CD14-positive monocyte (primary cell): ENCODE data around the gene TTF2. TPM values are rescaled to one million over a fixed set of nuclear protein-coding genes. Genes with fewer than 3 reads are reported as not detected.

ENCODE experiments used
- DNase-seq, 3 donors: peaks; one replicate each; pipeline ENCODE4 v3.0.0-alpha.2; 2011 to 2022
- H2AFZ ChIP-seq: 2 replicates; pipeline ENCODE4 v1.6.0; 2012; ENCODE audit warnings: mild to moderate bottlenecking, low read depth, low read length, inconsistent platforms; ENCODE audit not compliant: insufficient read depth, poor library complexity, severe bottlenecking
- H3K27ac ChIP-seq, 2 donors: 1 replicate in 1 of 2; 2 replicates in 1 of 2; pipeline ENCODE4 v1.5.1; 2012 to 2013; ENCODE audit warnings: low read length in 2 of 2, control low read depth in 1 of 2, inconsistent platforms in 1 of 2, low read depth in 1 of 2, mild to moderate bottlenecking in 1 of 2
- H3K27me3 ChIP-seq, 2 donors: one replicate each; pipeline versions ENCODE4 v1.6.0 to v1.6.1; 2011 to 2013; ENCODE audit warnings: low read length in 2 of 2; ENCODE audit not compliant: control insufficient read depth in 2 of 2, insufficient read depth in 2 of 2
- H3K36me3 ChIP-seq, 2 donors: replicated peaks in 1 of 2; 1 replicate in 1 of 2; 2 replicates in 1 of 2; pipeline versions ENCODE4 v1.5.1 to v1.6.1; 2012 to 2013; ENCODE audit warnings: low read length in 2 of 2, control low read depth in 1 of 2, inconsistent platforms in 1 of 2, mild to moderate bottlenecking in 1 of 2; ENCODE audit not compliant: insufficient read depth in 2 of 2, control insufficient read depth in 1 of 2
- H3K4me1 ChIP-seq, 2 donors: 1 replicate in 1 of 2; 2 replicates in 1 of 2; pipeline versions ENCODE4 v1.5.1 to v1.6.1; 2012 to 2013; ENCODE audit warnings: low read length in 2 of 2, control low read depth in 1 of 2, inconsistent platforms in 1 of 2, mild to moderate bottlenecking in 1 of 2, moderate library complexity in 1 of 2; ENCODE audit not compliant: insufficient read depth in 2 of 2, control insufficient read depth in 1 of 2
- H3K4me2 ChIP-seq: replicated peaks from 2 replicates; pipeline ENCODE3; 2012; ENCODE audit warnings: low read length, moderate library complexity, mild to moderate bottlenecking; ENCODE audit not compliant: poor library complexity, severe bottlenecking; ENCODE audit errors: extremely low read depth
- H3K4me3 ChIP-seq, 3 experiments: fragments of 200-600 bp in 1 of 3; sonication (generic) in 1 of 3; replicated peaks in 1 of 3; 1 replicate in 2 of 3; 2 replicates in 1 of 3; pipeline ENCODE4 v1.5.1; 2011 to 2013; ENCODE audit warnings: low read length in 3 of 3, mild to moderate bottlenecking in 3 of 3, control low read depth in 2 of 3, low read depth in 2 of 3, inconsistent platforms in 1 of 3, moderate library complexity in 1 of 3
- H3K79me2 ChIP-seq: 2 replicates; pipeline ENCODE4 v1.6.0; 2012; ENCODE audit warnings: mild to moderate bottlenecking, control low read depth, inconsistent platforms, low read length, moderate library complexity; ENCODE audit not compliant: insufficient read depth
- H3K9ac ChIP-seq: 2 replicates; pipeline ENCODE4 v1.6.0; 2017; ENCODE audit warnings: low read length, mild to moderate bottlenecking; ENCODE audit not compliant: insufficient read depth, poor library complexity, severe bottlenecking
- H3K9me3 ChIP-seq, 2 donors: replicated peaks in 1 of 2; 1 replicate in 1 of 2; 2 replicates in 1 of 2; pipeline versions ENCODE4 v1.5.1 to v1.6.1; 2012 to 2013; ENCODE audit warnings: low read length in 2 of 2, control low read depth in 1 of 2; ENCODE audit not compliant: control insufficient read depth in 1 of 2, insufficient read depth in 1 of 2
- H4K20me1 ChIP-seq: 2 replicates; pipeline ENCODE4 v1.6.0; 2012; ENCODE audit warnings: mild to moderate bottlenecking, low read length, control low read depth, moderate library complexity; ENCODE audit not compliant: insufficient read depth
- H3K27ac Mint-ChIP-seq, 7 donors: one replicate each; pipeline ENCODE4 v1.8.0; 2020; ENCODE audit warnings: mild to moderate bottlenecking in 7 of 7, mixed read lengths in 7 of 7, moderate library complexity in 6 of 7, inconsistent platforms in 2 of 7
- H3K27me3 Mint-ChIP-seq, 3 donors: one replicate each; pipeline ENCODE4 v1.8.0; 2021 to 2022; ENCODE audit warnings: low read depth in 3 of 3, mild to moderate bottlenecking in 3 of 3, mixed read lengths in 3 of 3, moderate library complexity in 3 of 3, inconsistent platforms in 1 of 3
- H3K36me3 Mint-ChIP-seq, 2 donors: one replicate each; pipeline ENCODE4 v1.8.0; 2020; ENCODE audit warnings: mixed read lengths in 2 of 2, inconsistent platforms in 1 of 2, mild to moderate bottlenecking in 1 of 2
- H3K4me1 Mint-ChIP-seq: one replicate; pipeline ENCODE4 v1.8.0; 2020; ENCODE audit warnings: mild to moderate bottlenecking, mixed read lengths
- H3K4me3 Mint-ChIP-seq, 2 donors: one replicate each; pipeline ENCODE4 v1.8.0; 2020; ENCODE audit warnings: mild to moderate bottlenecking in 2 of 2, mixed read lengths in 2 of 2, moderate library complexity in 1 of 2
- H3K9me3 Mint-ChIP-seq, 7 donors: one replicate each; pipeline ENCODE4 v1.8.0; 2020 to 2022; ENCODE audit warnings: mixed read lengths in 7 of 7, mild to moderate bottlenecking in 6 of 7, moderate library complexity in 6 of 7, inconsistent platforms in 2 of 7
- CTCF ChIP-seq: fragments of 200-600 bp; IDR thresholded peaks from one replicate; pipeline ENCODE4 v1.8.0; 2022; ENCODE audit warnings: antibody characterized with exemption, mild to moderate bottlenecking
- WGBS: methylation state at CpG from one replicate; pipeline ENCODE4 v1.1.5; 2013; ENCODE audit warnings: missing lambda C conversion rate; ENCODE audit not compliant: insufficient coverage; 5-methylcytosine and 5-hydroxymethylcytosine counted together
- intact Hi-C, 2 donors: fragments of 100-400 bp; cut with micrococcal nuclease; formaldehyde crosslinking; loops; one replicate each; pipeline versions ENCODE4 v1.15.0 to v1.15.1; 2023
- polyA plus RNA-seq, 3 donors: library from polyadenylated mRNA; depleted of rRNA in 1 of 3; unstranded in 2 of 3; stranded (reverse) in 1 of 3; fragments of 300-500 nt in 2 of 3; fragments of >200 nt in 1 of 3; fragmentation: Illumina TruSeq in 2 of 3; gene quantifications; 1 replicate in 2 of 3; 2 replicates in 1 of 3; pipeline ENCODE4 v1.2.3, GENCODE V29; 2012 to 2021

The TTF2 gene
- polyA plus RNA-seq, 3 donors: 5.6 to 12.9 (median 8.0) TPM

DNA sequence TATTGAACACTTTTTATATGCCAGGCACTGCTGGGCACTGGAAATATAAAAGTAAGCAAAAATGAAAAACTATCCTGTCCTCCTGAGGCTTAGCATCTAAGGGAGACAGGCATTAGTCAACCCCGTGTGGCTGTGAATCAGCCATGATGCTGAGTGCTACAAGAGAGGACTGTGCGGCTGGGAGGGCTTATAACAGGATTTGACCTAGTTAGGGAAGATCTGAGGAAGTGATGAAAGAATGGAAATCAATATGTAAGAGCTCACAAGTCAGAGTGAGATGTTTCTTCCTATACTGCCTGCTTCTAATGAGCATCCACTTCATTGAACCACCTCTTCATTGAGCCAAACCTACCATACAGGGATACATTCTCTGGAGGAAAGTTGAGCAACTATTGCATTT, 46.4 kb downstream of the TTF2 start:
- WGBS: 100% methylated on average over 1 of the region's 2 CpGs
- H3K4me2 ChIP-seq: no peak overlapping the region
- TF ChIP-seq CTCF: no peak
- no peaks in the 10 kb centered on the region for H3K9me3 ChIP-seq
- Mint-ChIP-seq H3K27ac (peak overlapping the region in 2 of 7 donors; percentile 17 to 26), H3K4me1 (no peaks in the 10 kb centered on the region), H3K36me3 (peaks cover 48 to 49% of the 10 kb centered on the region in 2 donors), H3K27me3 (peaks cover 0 to 1% (median 0%) of the 10 kb centered on the region in 3 donors), H3K9me3 (no peaks in the 10 kb centered on the region), H3K4me3 (no peak overlapping the region)
- H4K20me1 ChIP-seq: no peaks in the 10 kb centered on the region
- H3K9ac ChIP-seq: no peak overlapping the region
- peak in 1 of 3 donors; percentile 10 for DNase-seq
- intact Hi-C loops: no loop called here
- H3K79me2 ChIP-seq: no peaks in the 10 kb centered on the region
- H3K27ac ChIP-seq: no peak overlapping the region
- H3K4me3 ChIP-seq: no peak overlapping the region
- H3K27me3 ChIP-seq: no peaks in the 10 kb centered on the region
- H3K4me1 ChIP-seq: no peaks in the 10 kb centered on the region
- peaks cover 16 to 58% of the 10 kb centered on the region in 2 donors for H3K36me3 ChIP-seq
- H2AFZ ChIP-seq: no peak overlapping the region

DNA sequence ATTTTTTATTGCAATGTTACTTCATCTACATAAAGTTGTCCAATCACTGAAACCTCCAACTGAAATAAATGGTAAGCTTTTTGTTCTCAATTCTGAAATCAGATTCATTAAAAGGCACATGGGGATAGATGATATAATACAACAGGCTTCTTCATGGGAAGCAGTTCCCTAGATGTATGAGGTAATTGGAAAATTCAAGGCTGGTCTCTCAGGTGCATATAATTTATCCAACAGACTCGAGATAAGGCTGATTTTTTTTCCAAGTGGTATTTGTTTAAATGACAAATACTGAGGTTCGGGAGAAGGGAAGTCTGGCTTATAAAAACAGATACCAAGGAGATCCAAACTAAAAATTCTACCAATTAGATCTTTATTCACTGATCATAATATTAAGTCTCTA, 47.2 kb downstream of the TTF2 start:
- DNase-seq: no peak
- no peaks in the 10 kb centered on the region for H3K9me3 ChIP-seq
- TF ChIP-seq CTCF: no peak
- H3K4me1 Mint-ChIP-seq: no peaks in the 10 kb centered on the region
- WGBS: no CpG with 5 or more reads among the region's 2 CpGs
- H3K4me3 ChIP-seq: no peak overlapping the region
- no peak overlapping the region for H3K27ac Mint-ChIP-seq
- no peaks in the 10 kb centered on the region for H3K4me1 ChIP-seq
- no peak overlapping the region for H3K4me3 Mint-ChIP-seq
- H3K9me3 Mint-ChIP-seq: no peaks in the 10 kb centered on the region
- H3K27ac ChIP-seq: no peak overlapping the region
- no peak overlapping the region for H3K4me2 ChIP-seq
- H3K27me3 ChIP-seq: no peaks in the 10 kb centered on the region
- intact Hi-C loops: no loop called here
- H4K20me1 ChIP-seq: no peaks in the 10 kb centered on the region
- no peak overlapping the region for H3K9ac ChIP-seq
- peaks cover 0 to 1% (median 0%) of the 10 kb centered on the region in 3 donors for H3K27me3 Mint-ChIP-seq
- no peaks in the 10 kb centered on the region for H3K79me2 ChIP-seq
- no peak overlapping the region for H2AFZ ChIP-seq
- H3K36me3 Mint-ChIP-seq: peaks cover 40 to 41% of the 10 kb centered on the region in 2 donors
- H3K36me3 ChIP-seq: peaks cover 9 to 49% of the 10 kb centered on the region in 2 donors
